ENCODE results near the gene NLGN1. TPM values are rescaled to one million over a fixed set of nuclear protein-coding genes. Genes with fewer than 3 reads are reported as not detected.
"Not testable (repeated sequence)": the region's sequence is repeated elsewhere in the genome, so short reads cannot be mapped to it uniquely, and the experiment has no call there.

The NLGN1 gene
- total RNA-seq, 1 experiment from 2014 or later = 4.2 TPM

DNA sequence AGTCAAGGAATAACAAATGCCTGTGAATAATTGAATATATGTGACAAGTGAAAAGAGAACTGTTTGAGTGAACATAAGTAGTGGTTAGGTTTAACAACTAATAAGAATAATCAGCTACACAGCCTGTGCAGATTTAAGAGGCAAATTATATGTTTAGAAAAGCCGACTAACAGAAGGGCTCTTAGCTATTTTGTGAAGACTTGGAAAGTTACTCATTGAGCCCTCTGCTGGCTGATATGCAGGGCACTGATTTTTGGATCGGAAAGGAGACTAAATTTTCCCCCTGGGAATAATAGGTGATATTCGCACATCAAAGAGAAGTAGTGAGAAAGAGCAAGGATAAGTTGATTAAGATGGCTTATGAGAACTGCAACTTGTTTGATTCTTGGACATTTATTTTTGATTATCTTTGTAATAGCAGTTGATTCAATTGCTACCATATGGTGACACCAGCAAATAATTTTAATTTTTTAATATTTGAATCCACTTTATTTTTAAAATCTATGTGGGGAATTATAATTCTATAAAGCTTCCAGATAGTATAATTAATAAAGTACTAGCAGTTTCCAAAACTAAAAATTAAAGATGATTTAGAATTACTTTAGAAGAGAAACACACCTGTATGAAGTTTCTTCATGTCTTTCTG is 156.2 kb downstream of the NLGN1 start:
- DNase-seq (ENCODE audit: low read depth) = peak; percentile 66

DNA sequence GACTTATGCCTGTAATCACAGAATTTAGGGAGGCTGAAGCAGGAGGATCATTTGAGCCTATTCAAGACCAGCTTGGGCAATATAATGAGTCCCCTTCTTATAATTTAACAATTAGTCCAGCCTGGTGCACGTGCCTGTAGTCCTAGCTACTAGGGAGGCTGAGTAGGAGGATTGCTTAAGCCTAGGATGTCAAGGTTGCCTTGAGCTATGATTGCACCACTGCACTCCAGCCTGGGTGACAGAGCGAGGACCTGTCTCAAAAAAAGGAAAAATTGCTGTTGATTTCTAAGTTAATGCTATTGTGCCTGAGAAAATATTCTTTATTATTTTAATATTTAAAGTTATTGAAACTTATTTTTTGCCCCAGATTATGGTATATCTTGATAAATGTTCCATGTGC is 159.0 kb downstream of the NLGN1 start:
- DNase-seq (ENCODE audit: low read depth) = no peak

DNA sequence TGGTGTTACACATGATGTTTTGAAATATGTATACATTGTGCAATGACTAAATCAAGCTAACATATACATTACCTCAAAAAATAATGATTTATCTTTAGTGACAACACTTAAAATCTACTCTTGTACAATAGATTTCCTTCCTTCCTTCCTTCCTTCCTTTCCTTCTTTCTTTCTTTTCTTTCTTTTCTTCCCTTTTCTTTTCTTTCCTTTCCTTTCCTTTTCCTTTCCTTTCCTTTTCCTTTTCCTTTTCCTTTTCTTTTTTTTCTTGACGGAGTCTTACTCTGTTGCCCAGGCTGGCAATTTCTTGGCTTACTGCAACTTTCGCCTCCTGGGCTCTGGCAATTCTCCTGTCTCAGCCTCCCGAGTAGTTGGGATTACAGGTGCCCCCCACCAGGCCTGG is 170.5 kb downstream of the NLGN1 start:
- DNase-seq (ENCODE audit: low read depth) = no peak

DNA sequence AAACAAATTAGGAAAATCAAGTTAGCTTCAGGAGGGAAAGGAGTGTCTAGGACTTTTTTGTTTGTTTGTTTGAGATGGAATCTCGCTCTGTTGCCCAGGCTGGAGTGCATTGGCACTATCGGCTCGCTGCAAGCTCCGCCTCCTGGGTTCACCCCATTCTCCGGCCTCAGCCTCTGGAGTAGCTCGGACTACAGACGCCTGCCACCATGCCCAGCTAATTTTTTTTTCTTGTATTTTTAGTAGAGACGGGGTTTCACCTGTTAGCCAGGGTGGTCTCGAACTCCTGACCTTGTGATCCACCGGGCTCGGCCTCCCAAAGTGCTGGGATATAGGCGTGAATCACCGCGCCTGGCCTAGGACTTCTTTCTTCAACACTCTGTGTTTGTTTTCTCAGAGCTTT is 171.1 kb downstream of the NLGN1 start:
- DNase-seq (ENCODE audit: low read depth) = no peak

DNA sequence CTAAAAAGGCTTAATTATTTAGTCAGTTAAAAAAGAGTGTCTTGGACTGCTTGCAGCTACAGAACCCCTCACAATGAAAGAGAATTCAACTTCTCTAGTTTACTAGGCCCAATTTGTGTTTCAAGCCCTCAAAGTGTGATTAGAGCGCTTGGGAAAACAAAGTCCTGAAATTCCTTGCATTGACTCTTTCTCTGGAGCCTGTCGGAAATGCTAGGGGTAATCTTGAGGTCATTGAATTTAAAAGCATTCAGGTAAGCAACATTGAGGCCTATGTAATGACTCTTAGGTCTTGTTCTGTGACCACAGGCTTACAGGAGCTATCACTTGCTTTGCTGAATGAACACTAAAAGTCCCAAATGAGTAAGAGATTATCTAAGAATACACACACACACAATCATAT is 186.0 kb downstream of the NLGN1 start:
- DNase-seq (ENCODE audit: low read depth) = no peak

DNA sequence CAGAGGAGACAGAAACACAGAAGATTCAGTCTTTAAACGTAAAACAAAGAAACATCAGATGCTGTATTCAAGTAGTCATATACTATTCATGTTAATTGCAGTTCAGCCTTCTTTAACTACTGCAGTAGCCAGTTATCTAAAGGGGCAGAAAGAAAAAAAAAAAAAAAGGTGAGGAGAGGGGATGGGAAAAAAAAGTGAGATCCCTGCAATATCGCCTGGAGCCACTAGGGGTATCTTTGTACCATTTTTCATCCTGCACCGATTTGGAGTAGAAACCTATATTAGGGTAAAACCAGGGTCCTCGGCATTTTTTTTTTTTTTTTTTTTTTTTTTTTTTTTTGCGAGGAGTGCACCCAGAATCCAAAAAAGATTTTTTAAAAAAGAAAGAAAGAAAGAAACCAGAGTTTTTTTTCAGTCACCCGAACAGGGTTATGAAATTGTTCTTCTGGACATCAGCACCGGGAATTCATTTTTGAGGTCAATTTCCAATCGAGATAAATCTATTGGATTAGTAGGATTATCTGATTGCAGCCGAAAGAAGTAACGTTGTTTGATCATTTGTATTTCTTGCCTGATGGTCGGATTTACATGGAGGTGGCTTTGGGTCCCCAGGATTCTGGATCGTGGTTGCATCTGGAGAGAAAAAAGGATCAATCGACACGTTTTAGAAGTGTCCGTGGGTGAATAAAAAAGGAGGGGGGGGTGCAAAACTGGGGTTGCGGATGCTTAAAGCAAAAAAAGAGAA is 186.7 kb downstream of the NLGN1 start:
- DNase-seq (ENCODE audit: low read depth) = peak; percentile 61

DNA sequence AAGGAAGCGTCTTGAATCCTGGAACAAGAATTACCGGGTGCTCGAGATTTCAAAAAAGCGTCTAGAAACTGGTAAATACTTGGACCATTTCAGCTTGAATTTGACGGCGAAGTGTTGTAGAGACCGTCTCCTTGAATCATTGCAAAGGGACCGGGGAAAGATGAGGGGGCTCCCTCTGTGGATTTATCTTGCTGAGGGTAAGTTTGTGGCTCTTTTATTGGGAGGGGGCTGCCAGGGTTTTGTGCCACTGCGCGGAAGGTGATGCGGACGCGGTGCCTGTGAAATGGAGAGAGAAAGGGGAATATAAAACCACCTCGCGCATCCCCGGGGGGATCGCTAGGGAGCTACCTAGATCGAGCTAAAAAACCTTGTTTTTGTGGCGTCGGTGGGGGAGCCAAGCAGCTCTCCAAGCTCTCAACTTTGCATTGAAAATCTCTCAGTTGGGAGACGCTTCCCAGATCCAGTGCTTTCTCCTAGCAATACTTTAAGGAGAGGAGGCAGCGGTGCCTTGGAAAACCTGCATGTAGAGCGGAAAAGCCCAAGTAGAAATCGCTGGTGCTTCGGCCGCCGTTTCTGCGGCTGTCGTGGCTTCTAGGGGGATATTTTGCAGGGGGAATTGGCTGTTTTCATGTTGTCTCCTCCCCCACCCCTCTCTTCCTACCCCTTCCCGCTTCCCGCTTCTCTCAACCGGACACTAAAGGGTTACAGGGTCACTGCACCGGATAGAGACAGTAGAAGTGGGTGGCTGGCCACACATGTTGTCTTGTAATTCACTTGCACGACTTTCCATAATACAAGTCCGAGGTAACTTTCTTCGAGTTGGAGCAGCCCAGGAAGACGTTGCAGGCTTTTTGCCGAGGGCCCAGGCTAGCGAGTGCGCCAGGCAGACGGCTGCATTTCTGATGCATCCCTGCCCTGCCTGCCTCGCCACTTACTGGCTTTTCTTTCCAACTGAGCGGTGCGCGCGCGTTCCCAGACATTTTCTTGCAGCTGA is 187.6 kb downstream of the NLGN1 start:
- peak; percentile 85 for DNase-seq (ENCODE audit: low read depth)

DNA sequence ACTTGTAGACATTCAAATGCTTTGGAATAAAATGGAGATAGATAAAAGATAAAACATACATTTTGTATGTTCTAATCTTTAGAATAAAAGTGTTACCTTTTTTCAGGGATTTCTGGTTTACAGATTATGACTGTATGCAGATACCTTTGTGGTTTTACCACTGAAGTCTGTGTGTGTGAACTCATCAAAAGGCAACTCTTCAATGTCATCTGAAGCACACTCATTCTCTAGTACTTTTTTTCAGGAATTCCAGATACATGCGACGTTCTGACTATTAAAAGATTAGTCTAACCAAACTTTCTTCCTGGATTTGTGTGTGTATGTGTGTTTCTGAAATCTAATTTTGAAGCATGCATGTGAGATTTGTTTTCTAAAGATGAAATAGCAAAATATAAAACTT is 188.6 kb downstream of the NLGN1 start:
- DNase-seq (ENCODE audit: low read depth) = peak; percentile 46

DNA sequence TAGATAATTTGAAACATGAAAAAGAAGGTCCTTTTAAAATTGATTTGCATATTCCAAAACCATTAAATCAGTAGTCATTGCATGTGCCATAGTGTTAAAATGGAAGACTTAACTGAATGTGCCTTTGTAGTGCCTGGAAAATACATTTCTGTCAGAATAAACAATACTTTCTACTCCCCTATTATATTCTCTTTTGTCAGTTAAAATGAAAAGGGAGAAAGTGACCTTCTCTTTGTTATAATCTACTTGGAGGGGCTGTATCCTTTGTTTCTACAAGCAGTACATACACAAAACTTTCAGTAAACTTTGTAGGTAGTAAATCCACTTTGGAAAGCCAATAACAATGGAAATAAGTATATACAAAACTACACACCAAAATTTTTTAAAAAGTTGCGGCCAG is 189.5 kb downstream of the NLGN1 start:
- DNase-seq (ENCODE audit: low read depth) = no peak

DNA sequence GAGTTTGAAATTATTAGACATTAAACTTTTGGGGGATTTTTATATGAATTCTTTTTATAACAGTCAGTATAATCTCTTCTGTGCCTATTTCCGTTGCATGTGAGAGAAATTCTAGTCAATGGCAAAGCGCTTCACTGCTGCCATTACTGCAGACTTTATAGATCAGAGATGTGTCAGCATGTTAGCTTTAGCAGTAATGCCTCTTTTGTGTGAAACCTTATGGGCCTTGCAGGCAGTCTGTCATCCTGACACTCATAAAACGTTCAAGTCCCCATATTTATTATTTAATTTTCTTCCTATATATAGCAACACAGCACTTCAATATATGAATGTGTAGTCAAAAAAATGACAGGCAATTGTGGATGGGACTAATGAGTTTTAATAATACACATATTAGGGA is 191.0 kb downstream of the NLGN1 start:
- no peak for DNase-seq (ENCODE audit: low read depth)

DNA sequence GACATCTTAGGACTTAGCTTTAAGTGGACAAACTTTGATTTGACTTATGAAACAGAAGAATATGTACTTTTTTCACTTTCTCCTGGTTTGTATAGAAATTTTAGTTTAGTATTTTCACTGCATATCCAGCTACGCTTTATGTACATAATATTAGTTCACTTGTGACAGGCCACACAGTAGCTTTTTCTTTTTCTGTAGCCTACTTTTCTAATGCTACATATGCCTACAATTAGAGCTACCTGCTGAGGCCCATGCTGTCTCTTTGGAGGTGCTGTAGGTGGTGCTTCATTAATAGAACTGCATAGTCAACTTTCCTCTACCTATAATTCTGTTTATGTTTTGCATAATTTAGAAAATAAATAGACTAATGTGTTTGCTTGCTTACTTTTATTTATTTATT is 191.6 kb downstream of the NLGN1 start:
- DNase-seq (ENCODE audit: low read depth) = no peak

DNA sequence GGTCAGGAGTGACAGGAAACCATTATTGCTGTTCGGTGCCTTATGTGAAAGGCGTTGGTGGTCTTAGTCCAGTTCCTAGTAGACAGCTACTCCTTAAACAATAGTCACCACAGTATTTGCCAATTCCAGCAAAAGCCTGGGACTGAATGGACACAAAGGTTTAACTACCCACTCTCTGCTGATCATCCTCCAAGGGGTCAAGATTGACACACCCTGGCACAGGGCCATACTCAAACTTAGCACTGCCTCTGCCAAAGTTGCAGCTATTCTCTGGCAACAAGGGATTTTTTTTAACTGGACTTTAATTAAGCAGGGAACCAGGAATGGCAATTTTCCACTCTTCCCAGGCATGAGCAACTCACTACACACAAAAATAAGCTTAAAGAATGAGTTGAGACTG is 193.9 kb downstream of the NLGN1 start:
- no peak for DNase-seq (ENCODE audit: low read depth)

DNA sequence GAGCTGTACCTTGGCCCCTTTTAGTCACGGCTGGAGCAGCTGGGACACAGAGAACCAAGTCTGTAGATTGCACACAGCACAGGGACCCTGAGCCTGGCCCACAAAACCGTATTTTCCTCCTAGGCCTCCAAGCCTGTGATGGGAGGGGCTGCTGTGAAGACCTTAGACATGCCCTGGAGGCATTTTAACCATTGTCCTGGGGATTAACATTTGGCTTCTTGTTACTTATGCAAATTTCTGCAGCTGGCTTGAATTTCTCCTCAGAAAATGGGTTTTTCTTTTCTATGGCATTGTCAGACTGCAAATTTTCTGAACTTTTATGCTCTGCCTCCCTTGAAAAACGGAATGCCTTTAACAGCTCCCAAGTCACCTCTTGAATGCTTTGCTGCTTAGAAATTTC is 197.3 kb downstream of the NLGN1 start:
- DNase-seq (ENCODE audit: low read depth) = not testable (repeated sequence)

DNA sequence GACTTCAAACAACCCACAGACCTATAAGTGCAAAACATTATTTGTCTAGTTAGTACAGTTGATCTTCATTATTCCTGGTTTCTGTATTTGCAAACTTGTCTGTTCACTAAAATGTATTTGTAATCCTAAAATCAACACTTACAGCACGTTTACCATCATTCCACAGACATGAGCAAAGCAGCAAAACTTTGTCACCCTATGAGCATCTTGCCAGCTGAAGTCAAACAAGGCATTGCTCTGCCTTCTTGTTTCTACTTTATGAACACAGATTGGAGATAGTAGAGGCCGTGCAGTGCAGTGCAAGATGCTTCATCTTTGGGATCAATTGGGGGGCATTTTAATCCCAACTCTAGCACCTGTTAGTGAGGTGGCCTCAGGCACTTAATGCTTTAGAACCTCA is 202.1 kb downstream of the NLGN1 start:
- peak; percentile 38 for DNase-seq (ENCODE audit: low read depth)

DNA sequence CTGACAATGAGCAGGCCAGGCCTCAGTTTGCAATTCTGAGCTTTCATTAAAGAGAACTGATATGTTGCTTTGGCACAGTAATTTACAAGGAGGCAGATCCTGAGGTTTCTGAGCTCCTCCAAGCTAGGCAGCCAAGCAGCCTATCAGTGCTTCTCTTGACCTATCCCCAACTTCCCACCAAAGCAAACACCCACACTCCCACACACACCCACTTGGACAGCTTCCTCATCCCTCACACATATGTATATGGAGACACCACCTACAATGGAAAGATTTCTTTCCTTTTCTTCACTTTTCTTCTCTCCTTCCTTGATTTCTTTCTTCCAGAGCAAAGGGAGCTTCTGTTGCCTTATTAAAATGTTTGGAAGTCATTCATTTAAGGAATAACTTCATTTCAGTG is 217.0 kb downstream of the NLGN1 start:
- DNase-seq (ENCODE audit: low read depth) = no peak

DNA sequence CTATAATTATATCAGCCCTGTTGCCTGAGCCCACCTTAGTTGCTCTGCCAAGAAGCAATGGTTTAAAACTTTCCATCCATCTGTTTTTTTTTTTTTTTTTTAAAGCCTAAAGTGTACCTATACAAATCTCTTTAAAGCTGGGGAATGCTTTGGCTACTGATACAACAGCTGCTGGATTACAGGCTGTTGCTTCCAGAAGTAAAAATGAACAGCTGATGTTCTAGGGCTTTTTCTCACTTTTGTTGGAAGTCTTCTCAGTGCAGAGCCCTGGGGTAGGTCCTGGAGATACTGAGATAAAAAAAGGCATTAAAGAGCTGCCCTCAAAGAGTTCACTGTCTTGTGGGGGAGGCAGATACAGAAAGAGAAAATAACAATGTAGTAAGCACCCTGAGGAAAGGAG is 218.1 kb downstream of the NLGN1 start:
- DNase-seq (ENCODE audit: low read depth) = no peak

DNA sequence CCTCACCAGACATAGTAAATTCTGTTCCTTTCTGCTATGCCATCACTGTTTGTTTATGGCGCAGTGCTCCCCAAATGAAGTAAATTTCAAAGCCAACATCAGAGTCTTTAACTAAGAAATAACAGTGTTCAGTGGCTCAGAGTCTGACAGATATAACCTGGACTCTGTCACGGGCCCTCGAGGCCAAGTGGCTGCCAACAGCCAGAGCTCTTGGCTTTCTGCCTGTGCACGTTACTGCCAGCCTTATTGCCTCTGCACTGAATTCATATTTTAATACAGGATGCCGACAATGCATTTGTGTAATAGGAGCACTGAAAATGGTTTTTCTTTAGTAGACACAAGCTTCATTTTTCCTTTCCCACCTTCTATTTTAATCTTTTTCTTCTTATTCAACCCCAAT is 219.9 kb downstream of the NLGN1 start:
- DNase-seq (ENCODE audit: low read depth) = no peak

DNA sequence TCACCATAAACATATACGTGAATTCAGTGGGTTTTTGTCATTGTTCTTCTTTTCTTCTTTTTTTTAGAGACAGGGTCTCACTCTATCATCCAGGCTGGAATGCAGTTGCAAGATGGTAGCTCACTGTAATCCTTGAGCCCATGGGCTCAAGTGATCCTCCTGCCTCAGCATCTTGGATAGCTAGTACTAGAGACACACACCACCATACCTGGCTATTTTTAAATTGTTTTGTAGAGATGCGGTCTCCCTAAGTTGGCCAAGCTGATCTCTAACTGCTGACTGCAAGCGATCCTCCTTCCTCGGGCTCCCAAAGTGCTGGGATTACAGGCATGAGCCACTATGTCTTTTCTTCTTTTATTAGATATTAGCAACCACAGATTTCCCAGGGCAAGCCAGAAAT is 220.6 kb downstream of the NLGN1 start:
- DNase-seq (ENCODE audit: low read depth) = no peak

DNA sequence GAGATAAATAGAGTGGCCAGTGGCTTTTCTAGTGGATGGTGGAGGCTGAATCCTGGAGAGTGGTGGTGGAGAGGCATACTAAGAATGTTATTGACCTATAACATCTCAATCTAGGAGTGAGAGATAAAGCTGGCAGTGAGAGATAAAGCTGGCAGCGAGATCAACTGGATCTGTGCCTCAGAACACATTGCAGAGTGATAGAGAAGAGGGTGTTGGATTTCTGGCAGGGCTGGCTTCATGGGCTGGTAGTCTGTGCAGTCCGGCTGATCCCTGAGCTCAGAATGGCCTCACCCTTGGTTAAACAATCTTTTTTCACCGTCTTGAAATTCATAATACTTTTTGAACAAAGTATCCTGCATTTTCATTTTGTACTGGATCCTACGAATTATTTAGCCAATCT is 221.2 kb downstream of the NLGN1 start:
- DNase-seq (ENCODE audit: low read depth) = no peak

DNA sequence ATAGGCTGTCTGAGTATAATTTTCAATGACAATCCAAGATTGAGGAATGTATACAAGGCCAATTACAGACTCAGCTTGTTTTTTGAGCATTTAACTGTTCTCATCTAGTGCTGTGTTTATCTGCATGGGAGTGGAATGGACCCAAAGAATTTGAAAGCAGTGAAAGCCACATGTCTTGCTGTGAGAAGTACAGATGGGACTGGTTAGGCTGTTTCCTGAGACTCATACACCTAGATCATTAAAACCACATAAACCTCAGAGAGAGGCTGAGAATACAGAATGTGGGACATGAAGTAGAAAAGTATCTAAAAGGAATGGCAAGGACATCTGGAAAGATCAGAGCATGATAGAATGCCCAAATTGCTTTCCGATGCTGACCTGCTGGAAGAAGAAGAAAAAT is 224.6 kb downstream of the NLGN1 start:
- DNase-seq (ENCODE audit: low read depth) = peak; percentile 16

DNA sequence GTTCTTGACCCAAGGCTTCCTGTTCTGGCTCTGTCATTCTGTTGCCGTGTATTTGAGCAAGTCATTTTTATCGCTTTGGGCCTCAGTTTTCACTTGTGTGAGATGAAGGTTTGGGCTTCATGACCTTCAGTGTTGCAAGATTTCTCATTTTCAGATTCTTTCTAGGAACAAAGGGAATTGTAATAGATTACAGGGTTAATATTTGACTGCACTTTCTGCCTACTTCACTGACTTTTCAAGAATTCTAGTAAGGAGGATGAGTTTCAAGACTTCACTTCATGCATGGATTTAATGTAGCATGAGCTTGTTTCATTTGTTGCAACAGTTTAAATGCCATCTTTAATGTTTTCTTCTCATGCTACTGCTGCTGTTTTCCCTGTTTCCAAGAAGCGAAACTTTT is 226.5 kb downstream of the NLGN1 start:
- no peak for DNase-seq (ENCODE audit: low read depth)

DNA sequence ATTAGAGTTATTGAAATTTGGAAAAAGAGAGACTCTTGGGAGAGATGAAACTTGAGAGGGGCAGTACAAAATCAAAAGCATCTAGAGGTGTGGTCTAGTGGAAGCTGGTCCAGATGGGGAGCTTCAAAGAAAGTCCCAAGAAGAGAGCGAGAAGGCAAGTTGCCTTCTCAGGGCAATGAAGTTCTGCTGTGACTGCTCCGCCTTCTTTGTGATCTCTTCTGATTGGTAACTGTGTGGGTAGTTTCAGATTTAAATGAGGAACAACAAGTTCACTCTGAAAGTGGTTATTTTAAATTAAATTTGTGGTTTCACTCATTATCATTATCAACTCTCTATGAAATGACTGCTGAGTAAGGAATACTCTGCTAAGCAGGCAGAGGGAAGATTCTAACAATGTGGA is 233.3 kb downstream of the NLGN1 start:
- no peak for DNase-seq (ENCODE audit: low read depth)

DNA sequence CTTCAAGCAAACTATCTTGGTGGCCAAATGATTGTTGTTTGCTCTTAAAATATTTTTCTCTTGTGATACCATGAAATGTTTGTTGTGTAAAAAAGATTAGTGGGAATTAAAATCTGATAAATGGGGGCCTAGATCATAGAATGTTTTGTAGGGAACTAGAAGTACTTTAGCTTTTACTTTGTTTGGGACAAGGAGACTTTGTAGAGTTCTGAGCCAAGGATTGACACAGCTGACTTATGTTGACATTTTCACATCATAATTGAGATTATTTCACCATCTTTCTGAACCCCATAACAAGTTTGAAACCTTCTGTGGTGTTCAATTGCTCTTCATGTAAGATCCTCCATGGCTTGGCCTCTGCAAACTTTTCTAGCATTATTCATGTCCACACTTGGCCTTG is 235.4 kb downstream of the NLGN1 start:
- DNase-seq (ENCODE audit: low read depth) = no peak

Data from M059J (cell line).